Small intestine (tissue), 7 donors: ENCODE results near the gene MAGI1. TPM values are rescaled to one million over a fixed set of nuclear protein-coding genes. Genes with fewer than 3 reads are reported as not detected.
A peak's percentile ranks its signal among the peaks of the same experiment; 100 is the strongest.
"Not testable (repeated sequence)": the region's sequence is repeated elsewhere in the genome, so short reads cannot be mapped to it uniquely, and the experiment has no call there.

Source experiments
- DNase-seq, 2 donors: peaks; one replicate each; pipeline versions ENCODE4 v3.0.0 to v3.0.0-alpha.2; 2013
- FAIRE-seq: peaks from 2 replicates; lab custom pipeline; 2012; peaks lifted over from hg19 to GRCh38; lab: Jason Lieb, UNC
- H3K27ac ChIP-seq, 3 donors: one replicate each; pipeline ENCODE4 v1.5.1; 2013; ENCODE audit warnings: low read length in 2 of 3, mild to moderate bottlenecking in 2 of 3, control low read depth in 1 of 3, inconsistent platforms in 1 of 3, low read depth in 1 of 3, moderate library complexity in 1 of 3
- H3K27me3 ChIP-seq, 3 donors: one replicate each; pipeline ENCODE4 v1.6.1; 2013; ENCODE audit warnings: low read length in 3 of 3, inconsistent platforms in 1 of 3; ENCODE audit not compliant: control insufficient read depth in 3 of 3, insufficient read depth in 3 of 3
- H3K36me3 ChIP-seq, 3 donors: one replicate each; pipeline ENCODE4 v1.6.1; 2013; ENCODE audit warnings: low read length in 3 of 3, inconsistent platforms in 1 of 3, low read depth in 1 of 3, mild to moderate bottlenecking in 1 of 3, moderate library complexity in 1 of 3; ENCODE audit not compliant: control insufficient read depth in 3 of 3, insufficient read depth in 2 of 3
- H3K4me1 ChIP-seq, 3 donors: one replicate each; pipeline ENCODE4 v1.6.1; 2013; ENCODE audit warnings: low read length in 2 of 3, inconsistent platforms in 1 of 3, low read depth in 1 of 3, mild to moderate bottlenecking in 1 of 3, moderate library complexity in 1 of 3; ENCODE audit not compliant: control insufficient read depth in 3 of 3, insufficient read depth in 2 of 3
- H3K4me3 ChIP-seq, 3 donors: one replicate each; pipeline ENCODE4 v1.5.1; 2013; ENCODE audit warnings: low read length in 3 of 3, control low read depth in 1 of 3, inconsistent platforms in 1 of 3, low read depth in 1 of 3, mild to moderate bottlenecking in 1 of 3, moderate library complexity in 1 of 3
- H3K9me3 ChIP-seq, 2 donors: one replicate each; pipeline ENCODE4 v1.6.1; 2013; ENCODE audit warnings: low read depth in 1 of 2, low read length in 1 of 2; ENCODE audit not compliant: control insufficient read depth in 2 of 2, insufficient read depth in 1 of 2
- WGBS, 3 donors: extraction: QIAGEN DNeasy Blood & Tissue Kit; methylation state at CpG; one replicate each; pipeline ENCODE4 v1.1.7; 2013; 5-methylcytosine and 5-hydroxymethylcytosine counted together
- polyA plus RNA-seq, 4 donors: library from polyadenylated mRNA; stranded (reverse) in 3 of 4; unstranded in 1 of 4; fragments of 200-250 nt in 3 of 4; fragments of 120-200 nt in 1 of 4; gene quantifications; one replicate each; pipeline versions ENCODE4 v1.2.1 to v1.2.3, GENCODE V29; 2013
- donor health status: healthy with polysubstance abuse.
- donor health status: control.
- donor health status: control.
- donor health status: Bipolar disorder and iron deficiency.
- donor health status: healthy.

The MAGI1 gene
- polyA plus RNA-seq, 4 donors, result 10.0 to 35.1 (median 12.6) TPM

DNA sequence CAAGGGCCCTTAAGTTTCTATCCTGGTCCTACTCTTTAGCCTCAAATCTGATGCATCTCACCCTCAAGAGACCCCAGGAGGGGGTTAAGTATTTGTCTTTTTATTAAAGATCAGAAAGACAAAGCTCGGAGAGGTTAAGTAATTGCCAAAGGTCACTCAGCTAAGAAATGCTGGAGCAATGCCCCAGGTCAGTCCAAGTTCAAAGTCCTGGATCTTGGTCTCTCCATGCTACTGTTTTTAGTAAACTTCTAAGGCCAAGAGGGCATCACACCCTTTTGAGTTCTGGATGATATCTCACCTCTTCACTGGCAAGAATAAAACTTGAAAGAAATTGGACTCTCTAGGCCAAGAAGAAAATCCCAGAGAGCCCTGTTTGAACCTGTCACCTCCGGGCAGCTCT, 488.6 kb downstream of the MAGI1 start:
- H3K27me3 ChIP-seq, result peaks cover 0 to 6% (median 3%) of the 10 kb centered on the region in 3 donors
- H3K4me3 ChIP-seq, result no peak overlapping the region
- no peaks in the 10 kb centered on the region for H3K36me3 ChIP-seq
- no peaks in the 10 kb centered on the region for H3K9me3 ChIP-seq
- DNase-seq, result peak in 1 of 2 donors; percentile 75
- no peaks in the 10 kb centered on the region for H3K4me1 ChIP-seq
- H3K27ac ChIP-seq, result no peak overlapping the region
- no peak for FAIRE-seq
- WGBS, 3 donors, result 41 to 70% (median 44%) methylated on average over 2 of the region's 2 CpGs

DNA sequence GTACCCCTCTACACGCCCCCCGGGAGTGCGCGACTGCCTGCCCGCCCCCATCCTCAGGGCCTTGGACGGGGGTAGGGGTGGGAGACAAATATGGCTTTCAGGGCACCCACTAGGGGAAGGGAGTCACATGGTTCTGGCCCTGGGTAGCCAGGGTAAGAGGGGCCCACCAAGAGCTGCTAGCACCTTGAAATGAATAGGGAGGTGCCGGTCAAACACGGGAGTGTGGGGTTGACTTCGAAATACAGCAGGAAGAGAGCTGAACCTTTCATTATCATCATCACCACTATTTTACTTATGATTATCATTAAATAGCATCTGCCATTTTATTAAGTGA, 489.1 kb downstream of the MAGI1 start:
- Histone ChIP-seq H3K4me3 (peak overlapping the region in 1 of 3 donors; percentile 13), H3K27ac (no peak overlapping the region), H3K9me3 (no peaks in the 10 kb centered on the region), H3K36me3 (no peaks in the 10 kb centered on the region), H3K4me1 (no peaks in the 10 kb centered on the region), H3K27me3 (peaks cover 0 to 6% (median 3%) of the 10 kb centered on the region in 3 donors)
- DNase-seq (no peak), FAIRE-seq (no peak)
- WGBS, 3 donors, result 19 to 30% (median 30%) methylated on average over 9 of the region's 9 CpGs

DNA sequence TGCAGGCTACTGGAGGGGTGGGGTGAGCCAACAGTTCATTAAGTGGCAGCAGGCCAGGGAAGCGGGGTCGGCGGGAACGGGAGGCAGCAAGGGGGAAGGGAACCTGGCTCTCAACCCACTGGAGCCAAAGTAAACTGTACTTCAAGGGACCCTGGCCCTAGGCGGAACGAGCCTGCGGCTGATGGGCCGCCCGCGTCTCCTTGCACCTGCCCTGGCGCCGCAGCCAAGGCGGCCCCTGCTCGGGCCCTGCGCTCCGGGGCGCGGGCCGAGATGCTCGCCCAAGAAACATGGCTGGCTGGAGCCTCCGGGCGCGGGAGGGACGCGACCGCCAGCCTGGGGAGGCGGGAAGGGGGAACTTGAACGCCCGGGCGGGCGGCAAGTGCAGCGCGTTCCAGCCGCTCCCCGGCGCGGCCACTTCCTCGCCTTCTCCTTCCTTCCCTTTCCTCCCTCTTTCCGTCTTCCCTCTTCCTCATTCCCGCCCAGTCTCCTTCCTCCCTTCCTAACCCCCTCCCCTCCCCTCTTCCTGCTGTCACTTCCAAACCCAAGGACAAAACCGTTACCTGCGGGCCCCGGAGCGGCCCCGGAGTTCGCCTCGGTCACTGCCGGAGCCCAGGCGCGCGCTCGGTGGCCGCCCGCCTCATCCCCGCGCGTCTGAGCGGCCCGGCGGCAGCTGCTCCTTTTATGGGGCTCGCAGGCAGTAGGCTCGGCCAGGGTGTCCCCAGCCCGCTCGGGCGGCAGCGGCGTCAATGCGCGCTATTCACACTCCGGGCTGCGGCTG, 489.7 kb downstream of the MAGI1 start:
- FAIRE-seq (no peak), DNase-seq (peak; percentile 16 to 56)
- Histone ChIP-seq H3K36me3 (no peaks in the 10 kb centered on the region), H3K27me3 (peaks cover 0 to 6% (median 3%) of the 10 kb centered on the region in 3 donors), H3K4me1 (no peaks in the 10 kb centered on the region), H3K9me3 (no peaks in the 10 kb centered on the region), H3K27ac (no peak overlapping the region), H3K4me3 (peak overlapping the region in 2 of 3 donors; percentile 13 to 36)
- WGBS, 3 donors, result 3 to 6% (median 4%) methylated on average over 57 to 71 of the region's 71 CpGs

DNA sequence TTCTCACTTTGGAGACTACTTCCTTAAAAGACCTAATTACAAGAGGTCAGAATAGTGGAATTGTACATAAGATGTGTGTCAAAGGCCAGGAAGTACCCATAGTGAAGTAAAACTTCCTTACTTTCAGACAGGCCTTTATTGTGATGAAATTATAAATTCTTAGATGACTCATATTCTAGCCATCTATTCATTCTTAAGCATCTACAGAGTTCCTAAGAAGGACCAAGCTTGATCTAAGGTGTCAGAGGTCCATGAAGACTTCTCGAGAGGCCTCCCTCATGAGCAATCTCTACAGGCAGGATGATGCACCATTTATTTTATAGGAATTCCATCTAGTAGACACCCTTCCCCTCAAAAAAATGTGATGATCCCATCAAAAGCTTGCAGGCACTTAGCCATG, 493.3 kb downstream of the MAGI1 start:
- Histone ChIP-seq H3K27me3 (peaks cover 0 to 6% (median 3%) of the 10 kb centered on the region in 3 donors), H3K36me3 (no peaks in the 10 kb centered on the region), H3K4me1 (no peaks in the 10 kb centered on the region), H3K9me3 (no peaks in the 10 kb centered on the region), H3K27ac (no peak overlapping the region), H3K4me3 (no peak overlapping the region)
- WGBS, 3 donors, result 82 to 89% (median 83%) methylated on average over 1 of the region's 1 CpG
- DNase-seq (no peak), FAIRE-seq (no peak)

DNA sequence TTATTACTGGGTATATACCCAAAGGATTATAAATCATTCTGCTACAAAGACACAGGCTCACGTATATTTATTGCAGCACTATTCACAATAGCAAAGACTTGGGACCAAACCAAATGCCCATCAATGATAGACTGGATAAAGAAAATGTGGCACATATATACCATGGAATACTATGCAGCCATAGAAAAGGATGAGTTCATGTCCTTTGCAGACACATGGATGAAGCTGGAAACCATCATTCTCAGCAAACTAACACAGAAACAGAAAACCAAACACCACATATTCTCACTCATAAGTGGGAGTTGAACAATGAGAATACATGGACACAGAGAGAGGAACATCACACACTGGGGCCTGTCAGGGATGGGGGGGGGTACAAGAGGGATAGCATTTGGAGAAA, 495.3 kb downstream of the MAGI1 start:
- H3K27ac ChIP-seq, H3K36me3 ChIP-seq, DNase-seq, FAIRE-seq, H3K27me3 ChIP-seq, H3K4me3 ChIP-seq, H3K4me1 ChIP-seq, H3K9me3 ChIP-seq: not testable (repeated sequence)
- 83 to 100% (median 88%) methylated on average over 1 of the region's 1 CpG for WGBS, 3 donors

DNA sequence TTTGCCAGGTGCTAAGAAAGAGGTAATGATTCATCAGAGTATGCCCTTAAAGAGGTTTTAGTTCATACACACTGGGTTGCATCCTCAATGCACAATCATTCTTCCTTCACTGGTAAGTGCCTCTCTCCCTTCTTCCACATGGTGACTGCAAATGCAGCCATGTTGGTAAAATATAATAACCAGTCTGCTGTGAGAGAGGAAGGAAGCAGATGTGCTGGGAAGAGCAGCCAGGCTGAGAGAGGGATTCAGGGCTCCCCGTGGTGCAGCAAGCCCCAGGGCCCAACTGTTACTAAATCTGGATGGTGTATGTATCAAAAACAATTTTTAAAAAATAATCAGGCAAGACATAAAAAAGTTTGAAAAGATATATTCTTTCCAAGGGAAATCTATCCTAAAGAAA, 498.1 kb downstream of the MAGI1 start:
- Histone ChIP-seq H3K27me3 (no peaks in the 10 kb centered on the region), H3K4me3 (no peak overlapping the region), H3K36me3 (no peaks in the 10 kb centered on the region), H3K4me1 (no peaks in the 10 kb centered on the region), H3K9me3 (no peaks in the 10 kb centered on the region), H3K27ac (no peak overlapping the region)
- WGBS, 3 donors, result 44 to 72% (median 70%) methylated on average over 1 of the region's 1 CpG
- DNase-seq (no peak), FAIRE-seq (no peak)

DNA sequence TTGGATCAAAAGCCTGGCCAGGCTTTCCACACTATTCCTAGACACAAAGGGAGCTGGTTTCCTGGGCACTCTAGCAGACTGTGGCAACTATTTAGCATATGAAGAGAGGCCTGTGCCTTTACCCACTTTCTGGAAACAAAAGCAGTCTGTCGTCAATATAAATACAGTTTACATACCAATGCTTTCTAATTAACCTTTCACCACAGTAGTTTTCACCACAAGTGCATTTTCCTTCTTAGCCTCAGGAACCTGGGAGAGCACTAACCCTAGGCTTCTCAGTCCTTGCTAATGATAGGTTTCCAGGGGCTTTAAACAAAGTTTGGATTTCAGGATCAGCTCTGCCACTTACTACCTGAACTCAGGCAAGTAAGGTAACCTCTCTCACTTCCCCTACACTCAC, 499.1 kb downstream of the MAGI1 start:
- no peak for FAIRE-seq

DNA sequence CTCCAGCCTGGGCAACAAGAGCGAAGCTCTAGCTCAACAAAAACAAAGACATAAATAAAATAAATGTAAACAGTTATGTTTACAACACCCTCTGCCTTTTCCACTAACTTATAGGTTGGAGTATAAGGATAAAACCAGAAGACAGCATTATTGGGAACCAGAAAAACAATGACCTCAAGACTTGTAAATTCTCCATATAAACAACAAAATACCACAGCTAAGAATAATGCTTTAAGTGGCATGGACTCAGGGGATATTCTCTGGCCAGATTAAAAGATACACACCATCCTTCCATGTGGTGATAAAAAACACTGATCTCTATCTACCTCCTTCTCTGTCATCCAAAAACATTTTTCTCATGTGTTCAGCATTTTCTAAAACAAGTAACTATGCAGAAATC, 500.6 kb downstream of the MAGI1 start:
- Histone ChIP-seq H3K4me3 (no peak overlapping the region), H3K4me1 (no peaks in the 10 kb centered on the region), H3K36me3 (no peaks in the 10 kb centered on the region), H3K27ac (no peak overlapping the region), H3K9me3 (no peaks in the 10 kb centered on the region), H3K27me3 (no peaks in the 10 kb centered on the region)
- 77 to 90% (median 80%) methylated on average over 1 of the region's 1 CpG for WGBS, 3 donors
- DNase-seq (no peak), FAIRE-seq (no peak)

More for the DNA sequence above, 499.1 kb downstream of the MAGI1 start:
- H3K9me3 ChIP-seq, result no peaks in the 10 kb centered on the region
- no peaks in the 10 kb centered on the region for H3K27me3 ChIP-seq
- H3K36me3 ChIP-seq, result no peaks in the 10 kb centered on the region
- 65 to 86% (median 83%) methylated on average over 1 of the region's 1 CpG for WGBS, 3 donors
- no peak for DNase-seq
- H3K4me3 ChIP-seq, result no peak overlapping the region
- H3K4me1 ChIP-seq, result no peaks in the 10 kb centered on the region
- H3K27ac ChIP-seq, result no peak overlapping the region

DNA sequence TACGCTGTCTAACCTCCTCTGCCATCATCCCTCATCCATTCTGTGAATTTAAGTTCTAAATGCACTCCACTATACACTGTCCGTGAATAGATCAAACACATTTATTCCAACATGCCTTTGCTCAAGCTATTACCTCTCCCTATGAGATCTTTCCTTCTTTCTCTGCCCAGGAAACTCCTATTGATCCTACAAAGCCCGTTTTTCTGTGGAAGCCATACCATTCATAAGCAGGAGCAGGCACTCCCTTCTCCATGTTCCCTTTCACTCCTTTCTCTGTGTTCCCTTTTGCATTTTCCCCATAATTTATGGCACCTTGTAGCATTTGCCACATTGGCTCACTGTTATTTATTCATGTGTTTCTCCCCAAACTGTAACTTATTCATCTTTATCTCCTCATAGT, 501.6 kb downstream of the MAGI1 start:
- Histone ChIP-seq H3K4me3 (no peak overlapping the region), H3K27me3 (no peaks in the 10 kb centered on the region), H3K9me3 (no peaks in the 10 kb centered on the region), H3K36me3 (no peaks in the 10 kb centered on the region), H3K4me1 (no peaks in the 10 kb centered on the region), H3K27ac (no peak overlapping the region)
- FAIRE-seq (no peak), DNase-seq (no peak)
- 83 to 95% (median 90%) methylated on average over 3 of the region's 3 CpGs for WGBS, 3 donors
